Ascending aorta (tissue), 2 donors: ENCODE results near the gene NMB. TPM values are rescaled to one million over a fixed set of nuclear protein-coding genes. Genes with fewer than 3 reads are reported as not detected.
A peak's percentile ranks its signal among the peaks of the same experiment; 100 is the strongest.
"Not testable (repeated sequence)": the region's sequence is repeated elsewhere in the genome, so short reads cannot be mapped to it uniquely, and the experiment has no call there.

Experiments
- DNase-seq, 2 donors: peaks; one replicate each; pipeline ENCODE4 v3.0.0-alpha.2; 2019; ENCODE audit warnings: low spot score in 2 of 2
- H3K27ac ChIP-seq, 2 donors: fragments of 200-600 bp; sonication (generic); one replicate each; pipeline ENCODE4 v1.5.1; 2016 to 2017; ENCODE audit warnings: mild to moderate bottlenecking in 1 of 2
- H3K27me3 ChIP-seq: fragments of 200-600 bp; sonication (generic); one replicate; pipeline ENCODE4 v1.5.1; 2017
- H3K36me3 ChIP-seq, 2 donors: fragments of 200-600 bp; sonication (generic); one replicate each; pipeline ENCODE4 v1.5.1; 2016
- H3K4me1 ChIP-seq, 2 donors: fragments of 200-600 bp; sonication (generic); one replicate each; pipeline ENCODE4 v1.5.1; 2016 to 2017; ENCODE audit warnings: mild to moderate bottlenecking in 1 of 2
- H3K4me3 ChIP-seq, 2 donors: fragments of 200-600 bp; sonication (generic); one replicate each; pipeline ENCODE4 v1.5.1; 2016 to 2017; ENCODE audit warnings: mild to moderate bottlenecking in 1 of 2
- H3K9me3 ChIP-seq, 2 donors: fragments of 200-600 bp; sonication (generic); one replicate each; pipeline ENCODE4 v1.5.1; 2016
- intact Hi-C: fragments of 100-400 bp; cut with DNase I; formaldehyde crosslinking; loops from one replicate; pipeline ENCODE4 v1.15.1; 2023
- total RNA-seq: library from RNA; depleted of rRNA; stranded (reverse); fragments of >200 nt; gene quantifications from one replicate; pipeline ENCODE4 v1.1.0, GENCODE V29; 2016
- TF ChIP-seq, protein P1 (sequence below), 3 experiments: fragments of 200-600 bp in 2 of 3; fragments of 450-650 bp in 1 of 3; sonication (generic) in 2 of 3; IDR thresholded peaks; one replicate each; pipeline ENCODE4 v1.5.1; 2016 to 2019; ENCODE audit warnings: antibody characterized with exemption in 3 of 3, mild to moderate bottlenecking in 1 of 3, moderate library complexity in 1 of 3

The NMB gene
- total RNA-seq, 1 donor from 2014 or later = 18.8 TPM

DNA sequence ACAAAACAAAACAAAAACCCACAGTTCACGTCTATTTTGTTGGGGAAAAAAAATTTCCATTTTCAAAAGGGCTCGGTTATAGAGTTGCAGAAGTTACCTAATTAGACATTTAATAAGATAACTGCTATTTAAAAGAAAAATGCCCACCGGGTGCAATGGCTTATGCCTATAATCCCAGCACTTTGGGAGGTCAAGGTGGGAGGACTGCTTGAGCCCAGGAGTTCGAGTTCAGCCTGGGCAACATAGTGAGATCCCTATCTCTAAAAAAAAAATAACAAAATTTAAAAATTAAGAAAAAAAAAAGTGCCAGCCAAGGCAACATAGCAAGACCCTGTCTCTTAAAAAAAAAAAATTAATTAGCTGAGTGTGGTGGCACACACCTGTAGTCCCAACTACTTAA is 38.8 kb upstream of the NMB start:
- Histone ChIP-seq H3K4me3 (no peak overlapping the region), H3K27ac (no peak overlapping the region), H3K36me3 (no peaks in the 10 kb centered on the region), H3K4me1 (no peaks in the 10 kb centered on the region), H3K9me3 (no peaks in the 10 kb centered on the region), H3K27me3 (no peaks in the 10 kb centered on the region)
- DNase-seq = no peak
- TF ChIP-seq, protein P1, sequence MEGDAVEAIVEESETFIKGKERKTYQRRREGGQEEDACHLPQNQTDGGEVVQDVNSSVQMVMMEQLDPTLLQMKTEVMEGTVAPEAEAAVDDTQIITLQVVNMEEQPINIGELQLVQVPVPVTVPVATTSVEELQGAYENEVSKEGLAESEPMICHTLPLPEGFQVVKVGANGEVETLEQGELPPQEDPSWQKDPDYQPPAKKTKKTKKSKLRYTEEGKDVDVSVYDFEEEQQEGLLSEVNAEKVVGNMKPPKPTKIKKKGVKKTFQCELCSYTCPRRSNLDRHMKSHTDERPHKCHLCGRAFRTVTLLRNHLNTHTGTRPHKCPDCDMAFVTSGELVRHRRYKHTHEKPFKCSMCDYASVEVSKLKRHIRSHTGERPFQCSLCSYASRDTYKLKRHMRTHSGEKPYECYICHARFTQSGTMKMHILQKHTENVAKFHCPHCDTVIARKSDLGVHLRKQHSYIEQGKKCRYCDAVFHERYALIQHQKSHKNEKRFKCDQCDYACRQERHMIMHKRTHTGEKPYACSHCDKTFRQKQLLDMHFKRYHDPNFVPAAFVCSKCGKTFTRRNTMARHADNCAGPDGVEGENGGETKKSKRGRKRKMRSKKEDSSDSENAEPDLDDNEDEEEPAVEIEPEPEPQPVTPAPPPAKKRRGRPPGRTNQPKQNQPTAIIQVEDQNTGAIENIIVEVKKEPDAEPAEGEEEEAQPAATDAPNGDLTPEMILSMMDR (IDR thresholded peaks at IDR 0.05) = no peak
- intact Hi-C loops = no loop called here

- intact Hi-C loops = no loop called here
- Histone ChIP-seq H3K27ac (no peak overlapping the region), H3K36me3 (peaks cover 15 to 39% of the 10 kb centered on the region in 2 donors), H3K9me3 (no peaks in the 10 kb centered on the region), H3K27me3 (no peaks in the 10 kb centered on the region), H3K4me3 (no peak overlapping the region), H3K4me1 (no peaks in the 10 kb centered on the region)
- TF ChIP-seq, protein P1 (IDR thresholded peaks at IDR 0.05) = no peak
- DNase-seq = no peak
Observed at GRCh38 chr15:84690342-84690741, 32.3 kb upstream of the NMB start.

- Histone ChIP-seq H3K27ac (no peak overlapping the region), H3K4me1 (no peaks in the 10 kb centered on the region), H3K27me3 (no peaks in the 10 kb centered on the region), H3K4me3 (no peak overlapping the region), H3K36me3 (peaks cover 15 to 39% of the 10 kb centered on the region in 2 donors), H3K9me3 (no peaks in the 10 kb centered on the region)
- no peak for DNase-seq
- intact Hi-C loops = no loop called here
- TF ChIP-seq, protein P1 (IDR thresholded peaks at IDR 0.05) = no peak
Observed at GRCh38 chr15:84689858-84690257, 31.9 kb upstream of the NMB start.

- H3K9me3 ChIP-seq, H3K4me3 ChIP-seq, H3K4me1 ChIP-seq, DNase-seq, H3K27ac ChIP-seq, intact Hi-C loops, H3K27me3 ChIP-seq: not testable (repeated sequence)
- peaks cover 15 to 58% of the 10 kb centered on the region in 2 donors for H3K36me3 ChIP-seq
Observed at GRCh38 chr15:84686446-84686845, 28.4 kb upstream of the NMB start.

- peak in 1 of 2 donors; percentile 65 for DNase-seq
- TF ChIP-seq, protein P1 (IDR thresholded peaks at IDR 0.05) = no peak
- Histone ChIP-seq H3K4me3 (no peak overlapping the region), H3K9me3 (no peaks in the 10 kb centered on the region), H3K36me3 (peaks cover 15 to 64% of the 10 kb centered on the region in 2 donors), H3K27me3 (no peaks in the 10 kb centered on the region), H3K4me1 (no peaks in the 10 kb centered on the region), H3K27ac (no peak overlapping the region)
- intact Hi-C loops = no loop called here
Observed at GRCh38 chr15:84685304-84685703, 27.3 kb upstream of the NMB start.

DNA sequence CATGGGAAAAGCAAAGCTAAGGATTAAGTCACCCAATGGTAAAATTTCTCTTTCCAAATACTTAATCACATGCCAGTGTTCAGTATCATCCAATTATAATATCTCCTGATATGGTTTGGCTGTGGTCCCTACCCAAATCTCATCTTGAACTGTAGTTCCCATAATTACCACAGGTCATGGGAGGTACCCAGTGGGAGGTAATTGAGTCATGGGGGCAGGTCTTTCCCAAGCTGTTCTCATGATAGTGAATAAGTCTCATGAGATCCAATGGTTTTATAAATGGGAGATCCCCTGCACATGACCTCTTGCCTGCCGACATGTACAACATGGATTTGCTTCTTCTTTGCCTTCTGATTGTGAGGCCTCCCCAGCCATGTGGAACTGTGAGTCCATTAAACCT is 26.1 kb upstream of the NMB start:
- TF ChIP-seq, protein P1 (IDR thresholded peaks at IDR 0.05) = no peak
- DNase-seq = no peak
- H3K9me3 ChIP-seq = no peaks in the 10 kb centered on the region
- H3K36me3 ChIP-seq = peaks cover 16 to 67% of the 10 kb centered on the region in 2 donors
- H3K27me3 ChIP-seq = no peaks in the 10 kb centered on the region
- intact Hi-C loops = no loop called here
- no peaks in the 10 kb centered on the region for H3K4me1 ChIP-seq
- H3K27ac ChIP-seq = no peak overlapping the region
- H3K4me3 ChIP-seq = no peak overlapping the region
